ENCODE measurements around the gene KLHL29.

DNA sequence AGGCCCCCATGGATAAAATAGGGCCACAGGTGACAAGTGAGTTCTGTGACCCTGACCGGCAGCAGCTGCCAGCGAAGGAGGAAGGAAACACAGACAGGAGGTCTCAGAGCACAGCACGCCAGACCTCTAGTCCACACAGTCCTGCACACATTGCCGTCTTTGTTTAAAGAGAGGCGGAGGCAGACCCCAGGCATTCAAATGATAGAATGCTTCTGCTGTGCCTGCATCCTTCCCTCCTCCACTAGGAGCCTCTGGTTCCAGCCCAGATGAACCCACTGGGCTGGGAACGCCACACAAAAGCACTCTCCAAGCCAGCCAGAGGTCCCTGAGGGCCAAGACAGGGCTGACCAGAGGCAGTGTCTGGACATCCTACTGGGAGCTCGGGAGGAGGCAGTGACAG, 118.7 kb downstream of the KLHL29 start:
- TF ChIP-seq, protein P1, sequence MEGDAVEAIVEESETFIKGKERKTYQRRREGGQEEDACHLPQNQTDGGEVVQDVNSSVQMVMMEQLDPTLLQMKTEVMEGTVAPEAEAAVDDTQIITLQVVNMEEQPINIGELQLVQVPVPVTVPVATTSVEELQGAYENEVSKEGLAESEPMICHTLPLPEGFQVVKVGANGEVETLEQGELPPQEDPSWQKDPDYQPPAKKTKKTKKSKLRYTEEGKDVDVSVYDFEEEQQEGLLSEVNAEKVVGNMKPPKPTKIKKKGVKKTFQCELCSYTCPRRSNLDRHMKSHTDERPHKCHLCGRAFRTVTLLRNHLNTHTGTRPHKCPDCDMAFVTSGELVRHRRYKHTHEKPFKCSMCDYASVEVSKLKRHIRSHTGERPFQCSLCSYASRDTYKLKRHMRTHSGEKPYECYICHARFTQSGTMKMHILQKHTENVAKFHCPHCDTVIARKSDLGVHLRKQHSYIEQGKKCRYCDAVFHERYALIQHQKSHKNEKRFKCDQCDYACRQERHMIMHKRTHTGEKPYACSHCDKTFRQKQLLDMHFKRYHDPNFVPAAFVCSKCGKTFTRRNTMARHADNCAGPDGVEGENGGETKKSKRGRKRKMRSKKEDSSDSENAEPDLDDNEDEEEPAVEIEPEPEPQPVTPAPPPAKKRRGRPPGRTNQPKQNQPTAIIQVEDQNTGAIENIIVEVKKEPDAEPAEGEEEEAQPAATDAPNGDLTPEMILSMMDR (IDR thresholded peaks at IDR 0.05; ENCODE audit: borderline replicate concordance, extremely low read depth, low read length, poor library complexity, severe bottlenecking) = no peak
- no peak for TF ChIP-seq EZH2 (IDR thresholded peaks at IDR 0.05; ENCODE audit: borderline replicate concordance, low read depth, low read length, severe bottlenecking)

Data from DND-41 (cell line).